C4-2B (cell line): Measurements from ENCODE around the gene NLGN4X.

ENCODE experiments used
- CTCF ChIP-seq: fragments of 450-650 bp; conservative IDR thresholded peaks from 2 replicates; pipeline ENCODE4 v1.5.1; 2017; ENCODE audit warnings: mild to moderate bottlenecking
- ZFX ChIP-seq: fragments of 450-650 bp; IDR thresholded peaks from 2 replicates; pipeline ENCODE4 v1.6.1; 2017

- TF ChIP-seq CTCF (no peak), ZFX (no peak)
These were observed 16.0 kb upstream of the NLGN4X start for GRCh38 chrX:6244666-6245065.
